Measurements from ENCODE around the gene PAQR8.

PAQR8 gene, protein sequence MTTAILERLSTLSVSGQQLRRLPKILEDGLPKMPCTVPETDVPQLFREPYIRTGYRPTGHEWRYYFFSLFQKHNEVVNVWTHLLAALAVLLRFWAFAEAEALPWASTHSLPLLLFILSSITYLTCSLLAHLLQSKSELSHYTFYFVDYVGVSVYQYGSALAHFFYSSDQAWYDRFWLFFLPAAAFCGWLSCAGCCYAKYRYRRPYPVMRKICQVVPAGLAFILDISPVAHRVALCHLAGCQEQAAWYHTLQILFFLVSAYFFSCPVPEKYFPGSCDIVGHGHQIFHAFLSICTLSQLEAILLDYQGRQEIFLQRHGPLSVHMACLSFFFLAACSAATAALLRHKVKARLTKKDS

DNA sequence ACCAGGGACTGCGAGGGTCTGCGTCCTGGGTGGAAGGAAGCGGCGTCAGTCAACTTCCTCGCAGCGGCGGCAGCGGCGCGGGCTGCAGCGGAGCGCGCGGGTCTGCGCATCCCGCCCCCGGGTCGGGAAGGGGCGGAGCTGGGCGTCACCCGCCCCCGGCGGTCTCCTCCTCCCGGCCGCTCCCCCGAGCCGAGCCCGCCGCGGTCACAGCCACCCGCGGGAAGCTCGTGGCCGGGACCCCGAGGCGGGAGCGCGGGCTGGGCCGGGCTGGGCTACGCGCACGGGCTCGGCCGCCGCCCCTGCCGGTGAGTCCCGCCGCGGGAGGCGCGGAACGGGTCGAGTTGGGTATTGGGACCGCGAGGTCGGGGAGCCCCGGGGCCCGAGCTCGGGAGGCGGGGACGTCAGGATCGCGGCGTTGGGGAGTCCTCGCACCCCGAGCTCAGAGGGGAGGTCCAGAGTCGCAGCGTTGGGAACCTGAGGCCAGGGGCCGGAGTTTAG is at the start of gene PAQR8:
Gene PAQR8 (plus strand): TSS at position 207 of the 498 bp plus-strand sequence. CDS start 41,063 bp downstream, outside the sequence.
- Histone ChIP-seq H3K27ac (ENCODE audit: low read length) (peak within 1 kb of the TSS; percentile 72), H3K9me3 (ENCODE audit: insufficient read depth, low read length) (no peaks in the 10 kb centered on the region), H2AFZ (ENCODE audit: low read depth, low read length) (peak within 1 kb of the TSS; percentile 4; the same call in 1 of the 2 replicates), H4K20me1 (ENCODE audit: insufficient read depth, low read length) (peaks cover 39% of the 10 kb centered on the region), H3K4me1 (ENCODE audit: low read length) (peaks cover 47% of the 10 kb centered on the region), H3K27me3 (ENCODE audit: low read depth, low read length) (no peaks in the 10 kb centered on the region), H3K79me2 (ENCODE audit: low read length) (peaks cover 50% of the 10 kb centered on the region), H3K4me2 (ENCODE audit: low read length) (peak within 1 kb of the TSS; percentile 89), H3K9ac (ENCODE audit: low read length) (peak within 1 kb of the TSS; percentile 98), H3K4me3 (ENCODE audit: low read length) (peak within 1 kb of the TSS; percentile 93), H3K36me3 (replicated peaks; ENCODE audit: low read depth, low read length) (peaks cover 35% of the 10 kb centered on the region)
- TF ChIP-seq CTCF (IDR thresholded peaks at IDR 0.05; ENCODE audit: low read depth, low read length), result no peak
- TF ChIP-seq EZH2phosphoT487 (IDR thresholded peaks at IDR 0.05; ENCODE audit: low read depth), result no peak

DNA sequence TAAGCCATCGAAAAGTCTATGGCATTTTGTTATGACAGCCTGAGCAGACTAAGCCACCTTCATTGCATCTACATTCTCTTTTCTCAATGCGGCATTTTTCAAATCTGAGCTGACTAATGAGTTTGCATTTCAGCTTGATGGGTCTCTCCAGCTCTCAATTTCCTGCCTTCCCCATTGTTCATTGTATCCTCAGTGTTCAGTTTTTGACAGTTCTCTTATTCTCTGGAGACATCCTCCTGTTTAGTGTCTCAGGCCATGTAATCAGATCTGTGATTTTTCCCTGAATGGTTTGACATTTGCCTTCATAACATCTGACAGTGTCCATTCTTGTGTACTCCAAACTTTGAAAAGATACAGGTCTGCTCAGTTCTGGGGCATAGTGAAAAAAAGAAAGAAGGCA is 49.5 kb upstream of the PAQR8 start:
- Histone ChIP-seq H3K4me3 (ENCODE audit: low read length) (no peak overlapping the region), H3K36me3 (replicated peaks; ENCODE audit: low read depth, low read length) (no peaks in the 10 kb centered on the region), H3K9ac (ENCODE audit: low read length) (no peak overlapping the region), H3K27me3 (ENCODE audit: low read depth, low read length) (no peaks in the 10 kb centered on the region), H3K4me2 (ENCODE audit: low read length) (no peak overlapping the region), H4K20me1 (ENCODE audit: insufficient read depth, low read length) (no peaks in the 10 kb centered on the region), H3K9me3 (ENCODE audit: insufficient read depth, low read length) (no peaks in the 10 kb centered on the region), H3K79me2 (ENCODE audit: low read length) (no peaks in the 10 kb centered on the region), H3K27ac (ENCODE audit: low read length) (peak overlapping the region; percentile 8), H2AFZ (ENCODE audit: low read depth, low read length) (peak overlapping the region; percentile 29; the same call in 1 of the 2 replicates), H3K4me1 (ENCODE audit: low read length) (peaks cover 29% of the 10 kb centered on the region)
- TF ChIP-seq EZH2phosphoT487 (IDR thresholded peaks at IDR 0.05; ENCODE audit: low read depth) (no peak), CTCF (IDR thresholded peaks at IDR 0.05; ENCODE audit: low read depth, low read length) (no peak)

- no peak for TF ChIP-seq EZH2phosphoT487 (IDR thresholded peaks at IDR 0.05; ENCODE audit: low read depth)
- TF ChIP-seq CTCF (IDR thresholded peaks at IDR 0.05; ENCODE audit: low read depth, low read length), result no peak
- no peak overlapping the region for H3K27ac ChIP-seq (ENCODE audit: low read length)
- no peak overlapping the region for H3K4me3 ChIP-seq (ENCODE audit: low read length)
- peaks cover 42% of the 10 kb centered on the region for H3K4me1 ChIP-seq (ENCODE audit: low read length)
- no peak overlapping the region for H3K9ac ChIP-seq (ENCODE audit: low read length)
- no peaks in the 10 kb centered on the region for H3K79me2 ChIP-seq (ENCODE audit: low read length)
- no peak overlapping the region for H3K4me2 ChIP-seq (ENCODE audit: low read length)
- H2AFZ ChIP-seq (ENCODE audit: low read depth, low read length), result no peak overlapping the region
- H3K9me3 ChIP-seq (ENCODE audit: insufficient read depth, low read length), result no peaks in the 10 kb centered on the region
- no peaks in the 10 kb centered on the region for H3K36me3 ChIP-seq (replicated peaks; ENCODE audit: low read depth, low read length)
- H4K20me1 ChIP-seq (ENCODE audit: insufficient read depth, low read length), result no peaks in the 10 kb centered on the region
- H3K27me3 ChIP-seq (ENCODE audit: low read depth, low read length), result no peaks in the 10 kb centered on the region
These were observed 47.2 kb upstream of the PAQR8 start for GRCh38 chr6:52314752-52315151.

DNA sequence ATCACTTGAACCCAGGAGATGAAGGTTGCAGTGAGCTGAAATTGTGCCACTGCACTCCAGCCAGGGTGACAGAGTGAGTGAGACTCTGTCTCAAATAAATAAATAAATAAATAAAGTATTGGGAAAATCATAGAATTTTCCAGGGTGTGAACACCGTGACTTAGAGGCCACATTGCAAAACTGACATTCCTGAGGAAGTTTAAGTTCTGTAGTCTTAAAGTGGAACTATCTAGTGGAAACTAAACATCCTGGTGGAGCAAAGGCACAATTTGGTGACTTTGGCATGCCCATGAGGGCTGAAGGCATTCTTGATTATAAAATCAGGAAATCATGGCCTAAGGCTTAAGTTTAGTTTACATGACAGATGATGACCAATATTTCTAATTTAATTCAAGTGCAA is 44.7 kb upstream of the PAQR8 start:
- Histone ChIP-seq H3K9me3 (ENCODE audit: insufficient read depth, low read length) (no peaks in the 10 kb centered on the region), H4K20me1 (ENCODE audit: insufficient read depth, low read length) (no peaks in the 10 kb centered on the region), H3K9ac (ENCODE audit: low read length) (peak overlapping the region; percentile 51), H3K79me2 (ENCODE audit: low read length) (no peaks in the 10 kb centered on the region), H3K27me3 (ENCODE audit: low read depth, low read length) (no peaks in the 10 kb centered on the region), H2AFZ (ENCODE audit: low read depth, low read length) (no peak overlapping the region), H3K4me3 (ENCODE audit: low read length) (peak overlapping the region; percentile 22; the same call in 1 of the 2 replicates), H3K4me2 (ENCODE audit: low read length) (peak overlapping the region; percentile 59), H3K27ac (ENCODE audit: low read length) (peak overlapping the region; percentile 86), H3K4me1 (ENCODE audit: low read length) (peaks cover 58% of the 10 kb centered on the region), H3K36me3 (replicated peaks; ENCODE audit: low read depth, low read length) (no peaks in the 10 kb centered on the region)
- TF ChIP-seq CTCF (IDR thresholded peaks at IDR 0.05; ENCODE audit: low read depth, low read length) (no peak), EZH2phosphoT487 (IDR thresholded peaks at IDR 0.05; ENCODE audit: low read depth) (no peak)
